ENCODE data around the gene RXRA.

GRCh38 chr9:134298000-134298399, 28.3 kb upstream of the RXRA start:
- TF ChIP-seq CTCF (IDR thresholded peaks at IDR 0.05; ENCODE audit: low read length) (no peak), EZH2 (IDR thresholded peaks at IDR 0.05; ENCODE audit: borderline replicate concordance, low read length) (no peak)
